GM13976 (cell line): Measurements from ENCODE around the gene C1orf198.

ENCODE experiments used
- DNase-seq: peaks from one replicate; pipeline ENCODE4 v3.0.0; 2012; ENCODE audit warnings: low spot score
- in situ Hi-C: fragments of 300-500 bp; cut with MboI; formaldehyde crosslinking; loops from one replicate; pipeline ENCODE4 v1.12.0; 2022; ENCODE audit warnings: low sequenced_read_pairs, mixed read lengths, inconsistent platforms; ENCODE audit not compliant: unreplicated experiment
- TF ChIP-seq, protein P1 (sequence below): IDR thresholded peaks from 2 replicates; pipeline ENCODE4 v1.5.1; 2012; ENCODE audit warnings: borderline replicate concordance, mild to moderate bottlenecking; ENCODE audit not compliant: insufficient read depth; ENCODE audit errors: extremely low read depth, missing control alignments, control extremely low read depth

The C1orf198 gene

DNA sequence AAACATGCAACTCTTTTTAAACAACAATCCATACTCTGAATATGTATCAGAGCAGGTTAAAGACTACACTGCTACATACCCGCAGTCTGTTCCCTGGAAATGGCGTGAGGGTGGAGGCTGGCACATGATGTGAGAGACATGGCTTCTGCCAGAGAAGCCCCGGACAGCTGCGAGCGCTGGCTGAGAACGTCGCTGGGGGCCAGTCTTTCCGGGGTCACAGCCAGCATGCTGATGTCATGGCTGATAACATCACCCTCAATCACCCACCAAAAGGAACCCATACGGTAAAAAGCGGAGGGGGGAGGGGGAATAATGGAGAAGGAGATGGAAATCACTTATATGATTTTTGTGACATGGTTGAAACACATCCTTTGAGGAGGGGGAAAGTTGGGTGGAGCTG, 29.1 kb downstream of the C1orf198 start:
- no peak for DNase-seq
- TF ChIP-seq, protein P1, sequence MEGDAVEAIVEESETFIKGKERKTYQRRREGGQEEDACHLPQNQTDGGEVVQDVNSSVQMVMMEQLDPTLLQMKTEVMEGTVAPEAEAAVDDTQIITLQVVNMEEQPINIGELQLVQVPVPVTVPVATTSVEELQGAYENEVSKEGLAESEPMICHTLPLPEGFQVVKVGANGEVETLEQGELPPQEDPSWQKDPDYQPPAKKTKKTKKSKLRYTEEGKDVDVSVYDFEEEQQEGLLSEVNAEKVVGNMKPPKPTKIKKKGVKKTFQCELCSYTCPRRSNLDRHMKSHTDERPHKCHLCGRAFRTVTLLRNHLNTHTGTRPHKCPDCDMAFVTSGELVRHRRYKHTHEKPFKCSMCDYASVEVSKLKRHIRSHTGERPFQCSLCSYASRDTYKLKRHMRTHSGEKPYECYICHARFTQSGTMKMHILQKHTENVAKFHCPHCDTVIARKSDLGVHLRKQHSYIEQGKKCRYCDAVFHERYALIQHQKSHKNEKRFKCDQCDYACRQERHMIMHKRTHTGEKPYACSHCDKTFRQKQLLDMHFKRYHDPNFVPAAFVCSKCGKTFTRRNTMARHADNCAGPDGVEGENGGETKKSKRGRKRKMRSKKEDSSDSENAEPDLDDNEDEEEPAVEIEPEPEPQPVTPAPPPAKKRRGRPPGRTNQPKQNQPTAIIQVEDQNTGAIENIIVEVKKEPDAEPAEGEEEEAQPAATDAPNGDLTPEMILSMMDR = no peak
- in situ Hi-C loops = no loop called here

DNA sequence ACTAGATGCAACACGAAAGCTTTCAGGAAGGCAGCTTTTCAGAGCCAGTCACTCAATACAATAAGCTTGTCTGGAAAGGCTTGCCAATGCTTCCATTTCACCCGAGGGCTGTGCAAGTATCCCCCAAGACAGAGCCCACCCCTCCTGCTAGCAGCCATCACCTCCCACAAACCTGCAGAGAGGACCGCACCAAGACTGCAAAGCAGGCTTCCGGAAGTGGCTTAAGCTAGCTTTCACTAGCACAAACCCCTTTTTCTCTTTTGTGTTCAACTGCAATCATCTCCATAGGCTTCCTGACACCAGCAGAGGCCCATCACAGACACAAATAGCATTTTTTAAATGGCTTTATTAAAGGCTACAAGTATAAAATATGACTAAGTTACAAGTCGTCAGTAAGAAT, 31.5 kb downstream of the C1orf198 start:
- in situ Hi-C loops = no loop called here
- DNase-seq = no peak
- TF ChIP-seq, protein P1 = no peak

DNA sequence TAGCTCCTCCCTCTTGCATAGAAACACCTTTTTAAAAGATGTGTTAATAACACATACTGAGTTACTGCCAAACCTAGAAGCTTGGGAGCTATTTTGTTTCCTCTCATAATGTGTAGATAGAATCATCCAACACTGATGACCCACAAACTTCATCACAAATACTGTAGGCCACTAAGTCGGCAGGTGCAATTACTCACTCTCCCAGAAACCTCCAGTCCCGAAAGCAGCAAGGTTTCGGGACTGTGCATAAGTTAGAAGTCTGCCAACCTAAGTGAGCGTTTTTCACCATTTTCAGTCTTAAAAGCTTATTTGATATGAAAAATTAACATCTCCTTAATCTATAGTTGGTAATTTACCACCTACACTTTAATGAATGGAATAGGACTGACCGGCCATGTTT, 32.0 kb downstream of the C1orf198 start:
- TF ChIP-seq, protein P1 = no peak
- in situ Hi-C loops = no loop called here
- no peak for DNase-seq

DNA sequence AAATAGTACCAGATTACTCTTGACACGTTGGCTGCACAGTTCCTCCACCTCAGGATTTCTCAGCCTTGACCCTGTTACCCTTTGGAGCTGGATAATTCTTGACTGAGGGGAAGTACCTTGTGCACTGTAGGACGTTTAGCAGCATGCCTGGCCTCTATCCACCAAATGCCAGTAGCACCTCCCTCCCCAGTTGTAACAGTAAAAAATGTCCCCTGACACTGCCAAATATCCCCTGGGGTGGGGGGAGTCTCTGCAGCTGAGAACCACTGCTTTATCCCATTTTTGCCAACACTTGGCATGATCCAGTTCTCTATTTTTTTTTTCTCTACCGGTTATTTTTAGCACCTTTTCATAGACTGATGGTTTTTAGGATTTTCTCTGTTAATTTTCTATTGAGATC, 34.0 kb downstream of the C1orf198 start:
- in situ Hi-C loops = no loop called here
- no peak for DNase-seq
- TF ChIP-seq, protein P1 = no peak

DNA sequence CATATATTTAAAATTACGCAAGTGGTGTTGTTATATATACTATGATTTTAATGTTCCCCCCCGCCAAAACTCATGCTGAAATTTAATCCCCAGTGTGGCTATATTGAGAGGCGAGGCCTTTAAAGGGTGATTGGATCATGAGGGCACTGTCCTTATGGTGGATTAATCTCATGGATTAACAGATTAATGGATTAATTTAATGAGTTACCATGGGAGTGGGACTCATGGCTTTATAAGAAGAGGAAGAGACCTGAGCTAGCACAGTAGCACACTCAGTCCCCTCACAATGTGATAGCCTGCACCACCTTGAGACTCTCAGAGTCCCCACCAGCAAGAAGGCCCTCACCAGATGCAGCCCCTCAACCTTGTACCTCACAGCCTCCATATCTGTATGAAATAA, 34.8 kb downstream of the C1orf198 start:
- DNase-seq = no peak
- TF ChIP-seq, protein P1 = no peak
- in situ Hi-C loops = no loop called here

DNA sequence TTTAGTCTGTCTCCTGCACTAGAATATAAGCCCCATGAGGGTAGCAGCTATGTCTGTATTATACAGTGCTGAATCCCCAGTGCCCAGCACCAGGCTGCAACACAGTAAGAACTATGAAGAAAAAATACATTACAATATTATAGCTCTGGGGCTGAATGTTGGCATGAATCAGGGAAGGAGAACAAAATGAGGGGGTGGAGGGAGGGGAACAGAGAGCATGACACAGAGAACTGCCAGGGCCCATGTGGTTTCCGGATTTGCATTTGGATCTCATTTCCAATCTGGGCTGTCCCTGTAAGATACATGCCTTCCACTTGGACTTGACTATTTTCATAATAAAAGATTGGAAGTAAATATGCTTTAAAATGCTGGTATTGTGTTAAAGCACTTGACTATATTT, 35.8 kb downstream of the C1orf198 start:
- in situ Hi-C loops = no loop called here
- no peak for DNase-seq
- TF ChIP-seq, protein P1 = no peak

DNA sequence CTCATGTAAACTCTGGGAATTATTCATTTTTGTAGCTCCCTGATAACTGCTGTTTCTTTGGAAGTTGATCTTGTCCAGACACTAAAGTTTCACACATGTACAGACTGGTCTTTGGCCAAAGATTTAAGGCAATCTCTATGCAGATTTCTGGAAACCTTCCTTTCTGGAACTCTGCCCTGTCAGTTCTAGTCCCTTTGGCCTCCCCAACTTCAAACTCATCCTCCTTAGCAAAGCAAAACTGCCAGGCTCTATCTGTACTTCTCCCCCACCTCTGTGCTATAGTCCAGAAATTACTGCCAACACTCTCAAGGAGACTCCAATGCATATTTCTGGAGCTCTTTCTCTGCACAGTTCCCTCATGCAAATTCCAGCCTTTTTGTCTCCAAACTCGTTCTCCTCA, 36.5 kb downstream of the C1orf198 start:
- TF ChIP-seq, protein P1 = no peak
- no peak for DNase-seq
- in situ Hi-C loops = no loop called here
